Sigmoid colon (tissue), 4 donors: ENCODE data around the gene DOP1B.

Experiments used
- EP300 ChIP-seq, 4 donors: sonication (generic); formaldehyde crosslinking; IDR thresholded peaks; one replicate each; pipeline ENCODE4 v1.6.1; 2017; ENCODE audit warnings: antibody characterized with exemption in 4 of 4
- POLR2A ChIP-seq, 2 donors: fragments of 450-650 bp; IDR thresholded peaks; one replicate each; pipeline ENCODE4 v1.6.1; 2016; ENCODE audit warnings: antibody characterized with exemption in 2 of 2, mild to moderate bottlenecking in 2 of 2, moderate library complexity in 2 of 2
- POLR2AphosphoS5 ChIP-seq, 4 donors: sonication (generic); formaldehyde crosslinking; IDR thresholded peaks; one replicate each; pipeline ENCODE4 v1.6.1; 2017; ENCODE audit warnings: antibody characterized with exemption in 4 of 4
- TF ChIP-seq, protein P1 (sequence below), 4 experiments: fragments of 450-650 bp in 3 of 4; fragments of 200-600 bp in 1 of 4; IDR thresholded peaks; one replicate each; pipeline ENCODE4 v1.5.1; 2016 to 2019; ENCODE audit warnings: antibody characterized with exemption in 4 of 4, mild to moderate bottlenecking in 3 of 4, moderate library complexity in 2 of 4

DNA sequence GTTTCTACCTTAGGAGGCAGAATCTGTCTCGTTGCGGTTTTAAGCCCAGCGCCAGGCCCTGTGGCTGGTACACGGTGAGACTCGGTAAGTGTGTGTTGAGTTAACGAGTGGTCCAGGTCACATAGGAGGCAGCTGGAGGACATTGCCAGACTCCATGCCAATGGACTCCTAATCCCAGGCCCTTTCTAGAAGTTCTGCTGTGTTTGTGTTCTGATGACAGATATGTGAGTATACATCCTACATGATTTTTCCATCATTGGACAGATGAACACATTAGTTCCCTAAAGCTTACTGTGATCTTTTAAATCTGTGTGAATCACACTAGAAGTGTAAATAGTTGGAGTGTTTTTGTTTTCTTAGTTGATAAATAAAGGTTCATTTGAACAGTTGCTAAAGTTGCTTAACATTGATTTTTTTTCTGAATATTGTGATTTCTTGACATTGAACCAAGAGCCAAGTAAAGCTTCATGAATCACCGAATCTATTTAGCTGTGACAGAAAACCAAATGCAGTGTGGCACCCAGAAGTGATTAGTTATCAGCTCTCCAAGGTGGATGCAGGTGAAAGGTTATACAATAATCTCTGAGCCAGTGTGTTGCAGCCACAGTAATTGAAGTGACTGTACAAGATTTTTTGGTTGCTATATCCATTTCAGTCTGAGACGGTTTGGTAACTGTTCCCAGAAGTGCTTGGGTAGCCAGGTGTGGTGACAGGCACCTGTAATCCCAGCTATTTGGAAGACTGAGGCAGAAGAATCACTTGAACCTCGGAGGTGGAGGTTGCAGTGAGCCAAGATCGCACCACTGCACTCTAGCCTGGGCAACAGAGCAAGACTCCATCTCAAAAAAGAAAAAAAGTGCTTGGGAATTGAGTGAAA lies 46.3 kb downstream of the DOP1B start:
- TF ChIP-seq POLR2AphosphoS5 (IDR thresholded peaks at IDR 0.05) (no peak), POLR2A (IDR thresholded peaks at IDR 0.05) (no peak), EP300 (IDR thresholded peaks at IDR 0.05) (no peak)
- TF ChIP-seq, protein P1, sequence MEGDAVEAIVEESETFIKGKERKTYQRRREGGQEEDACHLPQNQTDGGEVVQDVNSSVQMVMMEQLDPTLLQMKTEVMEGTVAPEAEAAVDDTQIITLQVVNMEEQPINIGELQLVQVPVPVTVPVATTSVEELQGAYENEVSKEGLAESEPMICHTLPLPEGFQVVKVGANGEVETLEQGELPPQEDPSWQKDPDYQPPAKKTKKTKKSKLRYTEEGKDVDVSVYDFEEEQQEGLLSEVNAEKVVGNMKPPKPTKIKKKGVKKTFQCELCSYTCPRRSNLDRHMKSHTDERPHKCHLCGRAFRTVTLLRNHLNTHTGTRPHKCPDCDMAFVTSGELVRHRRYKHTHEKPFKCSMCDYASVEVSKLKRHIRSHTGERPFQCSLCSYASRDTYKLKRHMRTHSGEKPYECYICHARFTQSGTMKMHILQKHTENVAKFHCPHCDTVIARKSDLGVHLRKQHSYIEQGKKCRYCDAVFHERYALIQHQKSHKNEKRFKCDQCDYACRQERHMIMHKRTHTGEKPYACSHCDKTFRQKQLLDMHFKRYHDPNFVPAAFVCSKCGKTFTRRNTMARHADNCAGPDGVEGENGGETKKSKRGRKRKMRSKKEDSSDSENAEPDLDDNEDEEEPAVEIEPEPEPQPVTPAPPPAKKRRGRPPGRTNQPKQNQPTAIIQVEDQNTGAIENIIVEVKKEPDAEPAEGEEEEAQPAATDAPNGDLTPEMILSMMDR (IDR thresholded peaks at IDR 0.05): no peak
